NCI-H2227 treated with DMSO at 0.1 percent for 48 hours (cell line): ENCODE data around the gene UBAC2.
A peak's percentile ranks its signal among the peaks of the same experiment; 100 is the strongest.

Source experiments
- DNase-seq: peaks from one replicate; lab custom pipeline; 2025; lab: John Stamatoyannopoulos, UW

Gene UBAC2

GRCh38 chr13:99311748-99312492, 111.3 kb downstream of the UBAC2 start:
- no peak for DNase-seq

GRCh38 chr13:99312493-99312883, 111.8 kb downstream of the UBAC2 start:
- DNase-seq, result no peak

GRCh38 chr13:99313501-99313900, 112.8 kb downstream of the UBAC2 start:
- DNase-seq, result no peak

GRCh38 chr13:99313941-99314340, 113.3 kb downstream of the UBAC2 start:
- no peak for DNase-seq

- no peak for DNase-seq
Measured at GRCh38 chr13:99314640-99315176, 114.1 kb downstream of the UBAC2 start.

- DNase-seq, result no peak
Measured at GRCh38 chr13:99315186-99315585, 114.5 kb downstream of the UBAC2 start.

- no peak for DNase-seq
Measured at GRCh38 chr13:99316224-99316623, 115.6 kb downstream of the UBAC2 start.

GRCh38 chr13:99316657-99317256, 116.1 kb downstream of the UBAC2 start:
- peak; percentile 88 for DNase-seq

- DNase-seq, result no peak
Measured at GRCh38 chr13:99320693-99321481, 120.2 kb downstream of the UBAC2 start.

GRCh38 chr13:99321709-99322108, 121.1 kb downstream of the UBAC2 start:
- no peak for DNase-seq

- DNase-seq, result no peak
Measured at GRCh38 chr13:99322297-99323103, 121.8 kb downstream of the UBAC2 start.

- DNase-seq, result no peak
Measured at GRCh38 chr13:99323488-99323887, 122.8 kb downstream of the UBAC2 start.

- DNase-seq, result no peak
Measured at GRCh38 chr13:99326012-99326411, 125.4 kb downstream of the UBAC2 start.

- no peak for DNase-seq
Measured at GRCh38 chr13:99327126-99327525, 126.5 kb downstream of the UBAC2 start.

GRCh38 chr13:99327761-99328160, 127.1 kb downstream of the UBAC2 start:
- no peak for DNase-seq

- DNase-seq, result no peak
Measured at GRCh38 chr13:99329477-99329876, 128.8 kb downstream of the UBAC2 start.

GRCh38 chr13:99330942-99331341, 130.3 kb downstream of the UBAC2 start:
- no peak for DNase-seq

GRCh38 chr13:99331881-99332293, 131.2 kb downstream of the UBAC2 start:
- no peak for DNase-seq

GRCh38 chr13:99332456-99332855, 131.8 kb downstream of the UBAC2 start:
- DNase-seq, result no peak

- no peak for DNase-seq
Measured at GRCh38 chr13:99334221-99334620, 133.6 kb downstream of the UBAC2 start.

- DNase-seq, result no peak
Measured at GRCh38 chr13:99335087-99335486, 134.4 kb downstream of the UBAC2 start.

- no peak for DNase-seq
Measured at GRCh38 chr13:99335603-99336002, 134.9 kb downstream of the UBAC2 start.
